OCI-LY3 (cell line): ENCODE results near the gene GSTM3.
A peak's percentile ranks its signal among the peaks of the same experiment; 100 is the strongest.

ENCODE experiments used
- H2AFZ ChIP-seq: fragments of 200-600, 300-600 bp; shearing (Covaris generic); 2 replicates; pipeline ENCODE4 v1.6.0; 2014; ENCODE audit warnings: antibody characterized with exemption, low read depth, low read length
- H3K27ac ChIP-seq: fragments of 200-600, 300-600 bp; sonication (generic); 2 replicates; pipeline ENCODE4 v1.5.1; 2014; ENCODE audit warnings: mild to moderate bottlenecking, low read length, moderate library complexity, mixed read lengths
- H3K27me3 ChIP-seq: fragments of 200-600, 300-600 bp; sonication (generic); 2 replicates; pipeline ENCODE4 v1.6.1; 2014; ENCODE audit warnings: low read depth, low read length, mixed read lengths
- H3K36me3 ChIP-seq: fragments of 200-600, 300-600 bp; sonication (generic); replicated peaks from 2 replicates; pipeline ENCODE3; 2014; ENCODE audit warnings: low read depth, low read length, mixed read lengths
- H3K4me1 ChIP-seq: fragments of 300-600, 200-600 bp; sonication (generic); 2 replicates; pipeline ENCODE4 v1.6.1; 2014; ENCODE audit warnings: low read length, mixed read lengths
- H3K4me2 ChIP-seq: fragments of 200-600, 300-600 bp; sonication (generic); 2 replicates; pipeline ENCODE4 v1.6.1; 2014; ENCODE audit warnings: low read length, mixed read lengths
- H3K4me3 ChIP-seq: fragments of 300-600, 200-600 bp; sonication (generic); 2 replicates; pipeline ENCODE4 v1.5.1; 2014; ENCODE audit warnings: antibody characterized with exemption, mild to moderate bottlenecking, low read length, moderate library complexity
- H3K79me2 ChIP-seq: fragments of 300-600, 200-600 bp; shearing (Covaris generic); 2 replicates; pipeline ENCODE4 v1.6.1; 2014; ENCODE audit warnings: mild to moderate bottlenecking, low read length, mixed read lengths
- H3K9ac ChIP-seq: fragments of 300-600, 200-600 bp; shearing (Covaris generic); 2 replicates; pipeline ENCODE4 v1.6.0; 2014; ENCODE audit warnings: mild to moderate bottlenecking, low read length, moderate library complexity
- H3K9me3 ChIP-seq: fragments of 200-600, 300-600 bp; shearing (Covaris generic); 2 replicates; pipeline ENCODE4 v1.6.1; 2014; ENCODE audit warnings: low read length, mixed read lengths; ENCODE audit not compliant: insufficient read depth
- H4K20me1 ChIP-seq: fragments of 200-600, 300-600 bp; sonication (generic); 2 replicates; pipeline ENCODE4 v1.6.1; 2016; ENCODE audit warnings: low read length, mixed read lengths; ENCODE audit not compliant: insufficient read depth
- EZH2phosphoT487 ChIP-seq: fragments of 200-600 bp; shearing (Covaris generic); IDR thresholded peaks from 2 replicates; pipeline ENCODE4 v1.6.1; 2018; ENCODE audit warnings: antibody characterized with exemption, mixed run types, low read depth
- TF ChIP-seq, protein P1 (sequence below): fragments of 200-600, 300-600 bp; sonication (generic); IDR thresholded peaks from 2 replicates; pipeline ENCODE4 v1.5.1; 2014; ENCODE audit warnings: antibody characterized with exemption, low read length, low read depth

GSTM3 gene

DNA sequence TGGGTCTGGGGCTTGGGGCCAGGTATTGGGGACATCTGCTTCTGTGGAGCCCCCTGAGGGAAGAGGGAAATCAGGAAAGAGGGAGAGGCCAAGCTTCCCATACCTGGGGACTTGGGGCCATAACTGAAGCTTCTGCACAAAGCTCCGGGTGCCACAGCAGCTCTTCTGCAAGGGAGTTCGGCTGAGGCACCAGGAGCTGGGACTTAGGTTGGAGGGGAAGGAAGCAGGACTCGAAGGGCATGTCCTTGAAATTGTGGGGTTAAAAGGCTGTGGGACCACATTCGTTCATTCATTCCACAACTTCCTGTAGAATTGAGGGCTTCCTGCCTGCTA is 24.6 kb upstream of the GSTM3 start:
- no peak overlapping the region for H3K27ac ChIP-seq
- no peak overlapping the region for H2AFZ ChIP-seq
- no peaks in the 10 kb centered on the region for H3K79me2 ChIP-seq
- no peak overlapping the region for H3K9ac ChIP-seq
- no peak overlapping the region for H3K4me2 ChIP-seq
- no peak overlapping the region for H3K4me3 ChIP-seq
- no peaks in the 10 kb centered on the region for H4K20me1 ChIP-seq
- no peaks in the 10 kb centered on the region for H3K27me3 ChIP-seq
- H3K9me3 ChIP-seq = no peaks in the 10 kb centered on the region
- no peak for TF ChIP-seq EZH2phosphoT487
- TF ChIP-seq, protein P1, sequence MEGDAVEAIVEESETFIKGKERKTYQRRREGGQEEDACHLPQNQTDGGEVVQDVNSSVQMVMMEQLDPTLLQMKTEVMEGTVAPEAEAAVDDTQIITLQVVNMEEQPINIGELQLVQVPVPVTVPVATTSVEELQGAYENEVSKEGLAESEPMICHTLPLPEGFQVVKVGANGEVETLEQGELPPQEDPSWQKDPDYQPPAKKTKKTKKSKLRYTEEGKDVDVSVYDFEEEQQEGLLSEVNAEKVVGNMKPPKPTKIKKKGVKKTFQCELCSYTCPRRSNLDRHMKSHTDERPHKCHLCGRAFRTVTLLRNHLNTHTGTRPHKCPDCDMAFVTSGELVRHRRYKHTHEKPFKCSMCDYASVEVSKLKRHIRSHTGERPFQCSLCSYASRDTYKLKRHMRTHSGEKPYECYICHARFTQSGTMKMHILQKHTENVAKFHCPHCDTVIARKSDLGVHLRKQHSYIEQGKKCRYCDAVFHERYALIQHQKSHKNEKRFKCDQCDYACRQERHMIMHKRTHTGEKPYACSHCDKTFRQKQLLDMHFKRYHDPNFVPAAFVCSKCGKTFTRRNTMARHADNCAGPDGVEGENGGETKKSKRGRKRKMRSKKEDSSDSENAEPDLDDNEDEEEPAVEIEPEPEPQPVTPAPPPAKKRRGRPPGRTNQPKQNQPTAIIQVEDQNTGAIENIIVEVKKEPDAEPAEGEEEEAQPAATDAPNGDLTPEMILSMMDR = no peak
- H3K36me3 ChIP-seq = no peaks in the 10 kb centered on the region
- peaks cover 7% of the 10 kb centered on the region; the same call in 1 of the 2 replicates for H3K4me1 ChIP-seq

DNA sequence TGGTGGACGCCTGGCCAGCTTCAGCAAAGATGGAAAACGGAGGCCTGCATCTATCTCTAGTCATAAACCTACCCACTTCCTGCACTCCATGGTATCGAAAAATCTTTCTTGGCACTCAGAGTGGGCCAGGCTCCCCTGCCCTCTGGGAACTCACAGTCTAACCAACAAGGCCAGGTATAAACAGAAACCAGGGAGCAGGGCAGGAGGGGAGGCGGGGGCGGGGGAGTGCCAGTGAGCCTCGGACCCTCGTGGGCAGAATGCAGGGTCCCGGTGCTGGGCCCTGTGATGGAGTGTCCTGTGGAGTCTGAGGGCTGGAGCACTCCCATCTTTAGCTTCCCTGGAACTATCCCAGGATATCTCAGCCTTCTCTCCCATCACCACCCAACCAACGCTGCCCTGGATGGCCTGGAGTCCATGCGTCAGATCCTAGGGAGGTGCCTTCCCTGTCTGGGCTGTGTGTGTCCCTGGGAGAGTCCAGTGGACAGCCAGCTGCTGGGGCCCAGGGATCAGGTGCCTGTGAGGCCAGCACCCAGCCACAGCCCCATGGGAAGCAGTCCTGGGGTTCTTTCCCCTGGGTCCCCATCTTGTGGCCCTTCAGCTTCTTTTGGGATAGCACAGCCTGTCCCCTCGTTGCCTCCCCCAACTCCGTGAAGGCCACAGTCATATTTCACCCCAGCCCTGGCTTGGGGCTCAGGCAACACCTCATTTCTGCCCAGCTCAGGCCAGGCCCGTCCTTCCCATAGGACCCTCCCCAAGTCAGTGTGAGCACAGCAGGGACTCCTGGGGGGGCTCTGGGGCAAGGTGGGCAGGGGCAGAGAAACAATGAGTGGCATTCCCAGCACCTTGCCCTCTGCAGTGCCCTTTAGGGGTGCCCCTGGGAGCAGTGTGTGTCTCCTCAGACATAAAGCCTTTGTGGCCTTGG is 24.0 kb upstream of the GSTM3 start:
- Histone ChIP-seq H3K79me2 (no peaks in the 10 kb centered on the region), H2AFZ (no peak overlapping the region), H3K36me3 (no peaks in the 10 kb centered on the region), H4K20me1 (no peaks in the 10 kb centered on the region), H3K4me2 (no peak overlapping the region), H3K27ac (no peak overlapping the region), H3K9ac (no peak overlapping the region), H3K27me3 (no peaks in the 10 kb centered on the region), H3K4me1 (peaks cover 7% of the 10 kb centered on the region; the same call in 1 of the 2 replicates), H3K4me3 (no peak overlapping the region), H3K9me3 (no peaks in the 10 kb centered on the region)
- TF ChIP-seq, protein P1 = no peak
- no peak for TF ChIP-seq EZH2phosphoT487

DNA sequence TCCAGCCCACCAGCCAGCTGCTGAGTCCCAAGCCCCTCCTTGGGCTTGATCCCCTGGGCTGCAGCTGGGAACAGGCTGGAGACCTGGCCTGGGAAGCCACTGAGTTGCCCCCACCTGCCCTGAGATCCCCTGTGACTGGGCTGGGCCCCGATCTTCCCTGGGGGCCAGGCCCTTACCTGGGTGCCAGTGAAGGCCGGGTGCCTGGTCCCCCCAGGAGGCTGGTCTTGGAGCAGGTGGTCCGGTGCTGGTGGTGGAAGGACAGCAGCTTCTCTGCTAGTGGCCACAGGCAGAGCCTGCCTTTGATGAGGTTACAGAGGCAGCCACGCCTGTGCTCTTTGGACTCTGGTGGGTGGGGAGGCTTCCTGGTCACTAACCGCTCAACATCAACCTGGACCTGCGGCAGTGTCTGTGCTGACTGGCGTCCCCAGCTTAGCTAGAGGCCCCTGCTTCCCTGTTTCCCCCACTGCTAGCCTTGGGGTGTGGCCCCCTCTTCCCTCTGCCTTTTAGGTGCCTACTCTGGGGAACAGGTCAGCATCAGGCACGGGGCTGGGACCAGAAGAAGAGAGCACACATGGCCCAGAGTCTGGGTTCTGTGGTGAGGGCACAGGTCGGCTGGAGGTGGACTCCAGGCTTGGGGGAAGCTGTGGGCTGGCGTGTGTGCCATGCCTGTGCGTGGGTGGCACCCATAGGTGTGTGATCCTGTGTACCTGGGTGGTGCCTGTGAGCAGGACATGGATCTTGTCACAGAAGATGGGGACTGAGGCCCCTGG is 23.0 kb upstream of the GSTM3 start, which contains the start of gene EPS8L3:
Gene EPS8L3, minus strand, starts transcription at position 278 of the 770 bp plus-strand sequence. CDS start 2,174 bp downstream, outside the sequence.
- Histone ChIP-seq H2AFZ (peak within 1 kb of the TSS; percentile 2; the same call in 1 of the 2 replicates), H3K27ac (no peak within 1 kb of the TSS), H3K9ac (no peak within 1 kb of the TSS), H3K4me2 (no peak within 1 kb of the TSS), H3K79me2 (no peaks in the 10 kb centered on the region), H3K9me3 (no peaks in the 10 kb centered on the region), H3K4me3 (no peak within 1 kb of the TSS), H3K36me3 (no peaks in the 10 kb centered on the region), H3K4me1 (peaks cover 7% of the 10 kb centered on the region; the same call in 1 of the 2 replicates), H4K20me1 (no peaks in the 10 kb centered on the region), H3K27me3 (no peaks in the 10 kb centered on the region)
- TF ChIP-seq, protein P1 = no peak
- TF ChIP-seq EZH2phosphoT487 = no peak
